Measurements from ENCODE around the gene PRKCH. TPM values are rescaled to one million over a fixed set of nuclear protein-coding genes. Genes with fewer than 3 reads are reported as not detected.

Gene PRKCH
- polyA plus RNA-seq, 3 donors, result 3.6 to 6.2 (median 5.4) TPM

GRCh38 chr14:61569308-61569707, 247.9 kb downstream of the PRKCH start:
- intact Hi-C loops (cut with micrococcal nuclease), result loop anchor here in 1 of 2 donors (2.0 kb wide), 2 partner anchors 17 to 91 kb away; no protein-coding TSS in a partner anchor
- no peak for TF ChIP-seq CTCF (IDR thresholded peaks at IDR 0.05)
- Mint-ChIP-seq H3K36me3 (peaks cover 4 to 6% of the 10 kb centered on the region in 2 donors), H3K9me3 (peaks cover 0 to 3% (median 0%) of the 10 kb centered on the region in 7 donors), H3K27ac (peak overlapping the region; percentile 98 to 100 (median 100)), H3K27me3 (ENCODE audit: low read depth in 3 of 3) (peaks cover 0 to 2% (median 2%) of the 10 kb centered on the region in 3 donors), H3K4me1 (peaks cover 76% of the 10 kb centered on the region), H3K4me3 (peak overlapping the region; percentile 81 to 83)
- no peaks in the 10 kb centered on the region for H4K20me1 ChIP-seq (ENCODE audit: insufficient read depth, low read length)
- H3K27ac ChIP-seq (ENCODE audit: low read depth in 1 of 2, low read length in 2 of 2), result peak overlapping the region; percentile 76 to 89
- H3K4me2 ChIP-seq (replicated peaks; ENCODE audit: extremely low read depth, low read length, poor library complexity, severe bottlenecking), result peak overlapping the region; percentile 72
- peak overlapping the region; percentile 65 for H2AFZ ChIP-seq (ENCODE audit: insufficient read depth, low read depth, low read length, poor library complexity, severe bottlenecking)
- H3K9ac ChIP-seq (ENCODE audit: insufficient read depth, low read length, poor library complexity, severe bottlenecking), result peak overlapping the region; percentile 66
- H3K36me3 ChIP-seq (replicated peaks in 1 of 2; ENCODE audit: control insufficient read depth in 1 of 2, insufficient read depth in 2 of 2, low read length in 2 of 2), result no peaks in the 10 kb centered on the region
- WGBS (ENCODE audit: insufficient coverage), result no CpG with 5 or more reads among the region's 1 CpG
- DNase-seq, result peak in 1 of 3 donors; percentile 27
- H3K79me2 ChIP-seq (ENCODE audit: insufficient read depth, low read length), result peaks cover 3% of the 10 kb centered on the region
- peaks cover 61 to 70% of the 10 kb centered on the region in 2 donors for H3K4me1 ChIP-seq (ENCODE audit: control insufficient read depth in 1 of 2, insufficient read depth in 2 of 2, low read length in 2 of 2)
- H3K4me3 ChIP-seq (replicated peaks in 1 of 3; ENCODE audit: low read depth in 2 of 3, low read length in 3 of 3), result peak overlapping the region in 2 of 3 experiments; percentile 15 to 70
- H3K27me3 ChIP-seq (ENCODE audit: control insufficient read depth in 2 of 2, insufficient read depth in 2 of 2, low read length in 2 of 2), result no peaks in the 10 kb centered on the region
- H3K9me3 ChIP-seq (replicated peaks in 1 of 2; ENCODE audit: control insufficient read depth in 1 of 2, insufficient read depth in 1 of 2, low read length in 2 of 2), result no peaks in the 10 kb centered on the region

GRCh38 chr14:61569812-61570548, 248.6 kb downstream of the PRKCH start:
- DNase-seq, result peak; percentile 92 to 97 (median 97)
- Mint-ChIP-seq H3K9me3 (peaks cover 0 to 3% (median 0%) of the 10 kb centered on the region in 7 donors), H3K27ac (peak overlapping the region; percentile 98 to 100 (median 100)), H3K4me1 (peaks cover 69% of the 10 kb centered on the region), H3K27me3 (ENCODE audit: low read depth in 3 of 3) (peaks cover 0 to 2% (median 0%) of the 10 kb centered on the region in 3 donors), H3K36me3 (peaks cover 4 to 6% of the 10 kb centered on the region in 2 donors), H3K4me3 (peak overlapping the region; percentile 81 to 83)
- Histone ChIP-seq H4K20me1 (ENCODE audit: insufficient read depth, low read length) (no peaks in the 10 kb centered on the region), H3K4me1 (ENCODE audit: control insufficient read depth in 1 of 2, insufficient read depth in 2 of 2, low read length in 2 of 2) (peaks cover 54 to 63% of the 10 kb centered on the region in 2 donors), H3K27ac (ENCODE audit: low read depth in 1 of 2, low read length in 2 of 2) (peak overlapping the region; percentile 76 to 89), H3K36me3 (replicated peaks in 1 of 2; ENCODE audit: control insufficient read depth in 1 of 2, insufficient read depth in 2 of 2, low read length in 2 of 2) (no peaks in the 10 kb centered on the region), H3K79me2 (ENCODE audit: insufficient read depth, low read length) (peaks cover 3% of the 10 kb centered on the region), H2AFZ (ENCODE audit: insufficient read depth, low read depth, low read length, poor library complexity, severe bottlenecking) (no peak overlapping the region), H3K4me3 (replicated peaks in 1 of 3; ENCODE audit: low read depth in 2 of 3, low read length in 3 of 3) (peak overlapping the region in 1 of 3 experiments; percentile 70), H3K9ac (ENCODE audit: insufficient read depth, low read length, poor library complexity, severe bottlenecking) (peak overlapping the region; percentile 66), H3K4me2 (replicated peaks; ENCODE audit: extremely low read depth, low read length, poor library complexity, severe bottlenecking) (peak overlapping the region; percentile 72), H3K27me3 (ENCODE audit: control insufficient read depth in 2 of 2, insufficient read depth in 2 of 2, low read length in 2 of 2) (no peaks in the 10 kb centered on the region), H3K9me3 (replicated peaks in 1 of 2; ENCODE audit: control insufficient read depth in 1 of 2, insufficient read depth in 1 of 2, low read length in 2 of 2) (no peaks in the 10 kb centered on the region)
- intact Hi-C loops (cut with micrococcal nuclease), result loop anchor here in 1 of 2 donors (2.0 to 5.0 kb wide), 4 partner anchors 17 to 92 kb away; no protein-coding TSS in a partner anchor
- no peak for TF ChIP-seq CTCF (IDR thresholded peaks at IDR 0.05)
- 5% methylated on average over 6 of the region's 9 CpGs for WGBS (ENCODE audit: insufficient coverage)

All from CD14-positive monocyte (primary cell).